Endothelial cell of umbilical vein (primary cell): ENCODE measurements around the gene COTL1. TPM values are rescaled to one million over a fixed set of nuclear protein-coding genes. Genes with fewer than 3 reads are reported as not detected.

Experiments
- BruUV-seq: library from RNA; stranded (reverse); fragments of 400-500 nt; replicated peaks from 2 replicates; lab custom pipeline; 2021; lab: Mats Ljungman, UMichigan
- CTCF ChIA-PET: fragments of 300-600, 350-600 bp; sonication (Branson Sonifier 250); formaldehyde crosslinking; loops from one replicate; lab custom pipeline; 2021; ENCODE audit warnings: antibody characterized with exemption, inconsistent platforms; lab: Charles Lee
- POLR2A ChIA-PET: fragments of 300-600, 350-600 bp; sonication (Branson Sonifier 250); formaldehyde crosslinking; loops from one replicate; lab custom pipeline; 2021; ENCODE audit warnings: antibody characterized with exemption, inconsistent platforms; lab: Charles Lee
- DNase-seq: peaks from one replicate; pipeline ENCODE4 v3.0.0-alpha.2; 2011; ENCODE audit warnings: low read depth, low spot score
- FAIRE-seq: peaks from 2 replicates; lab custom pipeline; 2011; peaks lifted over from hg19 to GRCh38; lab: Jason Lieb, UNC
- H2AFZ ChIP-seq: 2 replicates; pipeline ENCODE4 v1.6.0; 2012; ENCODE audit warnings: low read depth, low read length, control low read depth, inconsistent platforms
- H3K27ac ChIP-seq: 2 replicates; pipeline ENCODE4 v1.5.1; 2011; ENCODE audit warnings: low read depth, mild to moderate bottlenecking, control low read depth, low read length, moderate library complexity; ENCODE audit not compliant: insufficient read depth
- H3K27me3 ChIP-seq, 2 experiments: 2 replicates each; pipeline versions ENCODE4 v1.6.0 to v1.6.1; 2011; ENCODE audit warnings: low read length in 2 of 2, mixed read lengths in 1 of 2; ENCODE audit not compliant: control insufficient read depth in 2 of 2, insufficient read depth in 2 of 2
- H3K36me3 ChIP-seq, 2 experiments: 2 replicates in 1 of 2; 3 replicates in 1 of 2; pipeline ENCODE4 v1.5.1; 2011; ENCODE audit warnings: low read length in 2 of 2, mild to moderate bottlenecking in 1 of 2, moderate library complexity in 1 of 2; ENCODE audit not compliant: control insufficient read depth in 2 of 2, insufficient read depth in 2 of 2; ENCODE audit errors: extremely low read depth in 1 of 2
- H3K4me1 ChIP-seq: 3 replicates; pipeline ENCODE4 v1.5.1; 2011; ENCODE audit warnings: mild to moderate bottlenecking, low read length; ENCODE audit not compliant: control insufficient read depth, insufficient read depth; ENCODE audit errors: extremely low read depth
- H3K4me2 ChIP-seq: 2 replicates; pipeline ENCODE4 v1.6.1; 2011; ENCODE audit warnings: low read length, control low read depth, mixed read lengths; ENCODE audit not compliant: insufficient read depth
- H3K4me3 ChIP-seq, 3 experiments: fragments of 200-600 bp in 1 of 3; sonication (generic), shearing (Covaris generic) in 1 of 3; replicated peaks in 1 of 3; 2 replicates each; pipeline ENCODE4 v1.5.1; 2011 to 2016; ENCODE audit warnings: control low read depth in 3 of 3, low read length in 3 of 3, mild to moderate bottlenecking in 2 of 3, inconsistent platforms in 1 of 3, low read depth in 1 of 3, moderate library complexity in 1 of 3; ENCODE audit not compliant: insufficient read depth in 1 of 3
- H3K79me2 ChIP-seq: 2 replicates; pipeline ENCODE4 v1.6.0; 2012; ENCODE audit warnings: low read length, inconsistent platforms; ENCODE audit not compliant: control insufficient read depth, insufficient read depth
- H3K9ac ChIP-seq: replicated peaks from 2 replicates; pipeline ENCODE3; 2011; ENCODE audit warnings: low read length, control low read depth; ENCODE audit not compliant: insufficient read depth; ENCODE audit errors: extremely low read depth
- H3K9me1 ChIP-seq: replicated peaks from 3 replicates; pipeline ENCODE4 v1.6.0; 2011; ENCODE audit warnings: mild to moderate bottlenecking, low read length; ENCODE audit not compliant: control insufficient read depth, insufficient read depth; ENCODE audit errors: extremely low read depth
- H3K9me3 ChIP-seq: replicated peaks from 2 replicates; pipeline ENCODE4 v1.5.1; 2012; ENCODE audit warnings: low read length, inconsistent platforms; ENCODE audit not compliant: control insufficient read depth, insufficient read depth
- H4K20me1 ChIP-seq: replicated peaks from 2 replicates; pipeline ENCODE3; 2011; ENCODE audit warnings: mild to moderate bottlenecking, low read length; ENCODE audit not compliant: control insufficient read depth, insufficient read depth; ENCODE audit errors: extremely low read depth
- CTCF ChIP-seq, 2 donors: IDR thresholded peaks; 1 replicate in 1 of 2; 2 replicates in 1 of 2; pipeline ENCODE4 v1.5.1; 2011; ENCODE audit warnings: low read length in 2 of 2, mild to moderate bottlenecking in 2 of 2, moderate library complexity in 2 of 2, control low read depth in 1 of 2, inconsistent platforms in 1 of 2, low read depth in 1 of 2; ENCODE audit not compliant: insufficient read depth in 1 of 2; ENCODE audit errors: extremely low read depth in 1 of 2
- EZH2 ChIP-seq: IDR thresholded peaks from 2 replicates; pipeline ENCODE4 v1.6.1; 2012; ENCODE audit warnings: borderline replicate concordance, low read depth, mild to moderate bottlenecking, moderate library complexity, low read length, inconsistent platforms; ENCODE audit not compliant: severe bottlenecking
- FOS ChIP-seq: IDR thresholded peaks from 2 replicates; pipeline ENCODE4 v1.6.1; 2011; ENCODE audit warnings: mild to moderate bottlenecking, low read length, moderate library complexity, borderline replicate concordance; ENCODE audit not compliant: insufficient read depth
- GATA2 ChIP-seq: IDR thresholded peaks from 2 replicates; pipeline ENCODE4 v1.7.0; 2011; ENCODE audit warnings: low read depth, mild to moderate bottlenecking, moderate library complexity, mixed read lengths, low read length; ENCODE audit not compliant: insufficient read length, insufficient read depth
- JUN ChIP-seq: IDR thresholded peaks from 2 replicates; pipeline ENCODE4 v1.6.1; 2011; ENCODE audit warnings: borderline replicate concordance, low read depth; ENCODE audit not compliant: insufficient read length, insufficient read depth
- MAX ChIP-seq: IDR thresholded peaks from 2 replicates; pipeline ENCODE4 v1.6.1; 2011; ENCODE audit not compliant: insufficient read depth, insufficient read length
- MYC ChIP-seq: IDR thresholded peaks from one replicate; pipeline ENCODE4 v1.6.1; 2011; ENCODE audit warnings: mild to moderate bottlenecking, low read depth, low read length
- POLR2A ChIP-seq: IDR thresholded peaks from 2 replicates; pipeline ENCODE4 v1.6.1; 2012; ENCODE audit warnings: low read depth, mild to moderate bottlenecking, control low read depth, low read length
- POLR2AphosphoS5 ChIP-seq: IDR thresholded peaks from 2 replicates; pipeline ENCODE4 v1.6.1; 2012; ENCODE audit warnings: low read depth, mild to moderate bottlenecking, control low read depth, low read length, moderate library complexity; ENCODE audit not compliant: insufficient read depth
- dilution Hi-C: fragments of 300-500 bp; cut with MboI; formaldehyde crosslinking; loops from one replicate; pipeline ENCODE4 v1.15.0; 2019; ENCODE audit warnings: low sequenced_read_pairs; ENCODE audit not compliant: extremely low pct_ligation_motif_present
- intact Hi-C: fragments of 100-400 bp; cut with micrococcal nuclease; formaldehyde crosslinking; loops from one replicate; pipeline ENCODE4 v1.10.0; 2022
- polyA plus RNA-seq, 4 experiments: library from polyadenylated mRNA; depleted of rRNA in 3 of 4; stranded (reverse) in 3 of 4; unstranded in 1 of 4; fragments of >200 nt; gene quantifications; 2 replicates each; pipeline versions ENCODE4 v1.2.1 to v1.2.3, GENCODE V29; 2011 to 2012; ENCODE audit warnings: missing spikeins in 1 of 4
- total RNA-seq: library from RNA; stranded (reverse); gene quantifications from 2 replicates; pipeline ENCODE4 v1.2.3, GENCODE V29; 2021

The COTL1 gene
- total and polyA plus RNA-seq, 2 donors (not counting 3 experiments of a cell fraction or from before 2014, with no cell fraction given): 90.0 to 200 TPM

- peaks cover 6% of the 10 kb centered on the region for H3K4me1 ChIP-seq
- no peaks in the 10 kb centered on the region for H3K79me2 ChIP-seq
- H3K9me1 ChIP-seq: no peaks in the 10 kb centered on the region
- no peak overlapping the region for H3K4me2 ChIP-seq
- H3K4me3 ChIP-seq: no peak overlapping the region
- TF ChIP-seq FOS (no peak), CTCF (IDR thresholded peaks at IDR 0.05; ENCODE audit: extremely low read depth in 1 of 2, insufficient read depth in 1 of 2, low read depth in 1 of 2, low read length in 2 of 2) (no peak), MAX (no peak), POLR2AphosphoS5 (no peak), EZH2 (no peak), POLR2A (no peak), MYC (no peak), GATA2 (no peak), JUN (no peak)
- H3K27me3 ChIP-seq: no peaks in the 10 kb centered on the region
- CTCF ChIA-PET: interaction anchor here (0.7 to 6.9 kb wide), 3 partner anchors 10 to 68 kb away, joined by 3 to 66 read pairs (median 3); partner anchors contain the start of gene KLHL36
- DNase-seq (no peak), FAIRE-seq (no peak)
- no peaks in the 10 kb centered on the region for H3K9me3 ChIP-seq
- no peak overlapping the region for H3K27ac ChIP-seq
- no peak overlapping the region for H2AFZ ChIP-seq
- H3K36me3 ChIP-seq: peaks cover 7 to 46% of the 10 kb centered on the region in 2 experiments
- no TSS peak for BruUV-seq
- dilution Hi-C loops: no loop called here
- H3K9ac ChIP-seq: no peak overlapping the region
- intact Hi-C loops: no loop called here
- POLR2A ChIA-PET: no interaction called here
- no peaks in the 10 kb centered on the region for H4K20me1 ChIP-seq
Measured at GRCh38 chr16:84658690-84659089, 40.8 kb upstream of the COTL1 start.
